LHCN-M2 (cell line): ENCODE data around the gene SLA2. TPM values are rescaled to one million over a fixed set of nuclear protein-coding genes. Genes with fewer than 3 reads are reported as not detected.
"Not testable (repeated sequence)": the region's sequence is repeated elsewhere in the genome, so short reads cannot be mapped to it uniquely, and the experiment has no call there.

ENCODE experiments used
- DNase-seq: peaks from one replicate; pipeline ENCODE4 v3.0.0-alpha.2; 2012; ENCODE audit warnings: low read depth
- total RNA-seq: library from RNA; depleted of rRNA; stranded (reverse); fragments of >200 nt; gene quantifications from 2 replicates; pipeline ENCODE4 v1.2.3, GENCODE V29; 2014

Gene SLA2
- total RNA-seq, 1 experiment from 2014 or later: not detected

- no peak for DNase-seq
These were observed 643 bp downstream of the SLA2 start for GRCh38 chr20:36645353-36645752.

GRCh38 chr20:36644706-36645095 lies 1.3 kb downstream of the SLA2 start:
- no peak for DNase-seq

GRCh38 chr20:36644032-36644705 lies 1.8 kb downstream of the SLA2 start:
- no peak for DNase-seq

DNA sequence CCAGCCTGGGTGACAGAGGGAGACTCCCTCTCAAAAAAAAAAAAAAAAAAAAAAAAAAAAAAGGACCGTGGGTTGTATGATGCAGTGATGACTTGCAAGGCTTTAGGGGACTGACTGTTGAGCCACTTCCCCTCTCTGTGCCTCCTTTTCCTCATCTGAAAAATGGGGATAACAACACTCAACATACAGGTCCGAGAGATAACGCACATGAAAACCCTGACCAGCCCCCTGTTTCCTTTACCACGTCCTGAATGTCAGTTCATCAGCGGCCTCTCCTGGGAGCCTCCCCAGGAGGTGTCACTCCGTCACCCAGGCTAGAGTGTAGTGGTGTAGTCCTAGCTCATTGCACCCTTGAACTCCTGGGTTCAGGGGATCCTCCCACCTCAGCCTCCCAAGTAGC lies 3.9 kb downstream of the SLA2 start:
- no peak for DNase-seq

DNA sequence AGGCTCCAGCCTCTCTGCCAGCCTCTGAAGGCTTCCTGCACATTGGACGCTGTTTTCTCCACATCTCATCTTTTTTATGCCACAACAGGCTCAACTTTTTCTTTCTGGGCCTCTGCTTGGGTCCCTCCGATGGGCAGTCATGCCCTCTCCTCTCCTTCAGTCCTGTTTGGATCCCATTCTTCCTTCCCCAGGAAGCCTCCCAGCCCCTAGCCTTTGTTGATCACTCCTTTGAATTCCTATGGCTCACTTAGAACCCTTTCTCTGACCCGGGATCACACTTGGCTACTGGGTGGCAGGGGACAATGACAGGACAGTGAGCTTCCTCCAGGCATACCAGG lies 4.5 kb downstream of the SLA2 start:
- DNase-seq: no peak

DNA sequence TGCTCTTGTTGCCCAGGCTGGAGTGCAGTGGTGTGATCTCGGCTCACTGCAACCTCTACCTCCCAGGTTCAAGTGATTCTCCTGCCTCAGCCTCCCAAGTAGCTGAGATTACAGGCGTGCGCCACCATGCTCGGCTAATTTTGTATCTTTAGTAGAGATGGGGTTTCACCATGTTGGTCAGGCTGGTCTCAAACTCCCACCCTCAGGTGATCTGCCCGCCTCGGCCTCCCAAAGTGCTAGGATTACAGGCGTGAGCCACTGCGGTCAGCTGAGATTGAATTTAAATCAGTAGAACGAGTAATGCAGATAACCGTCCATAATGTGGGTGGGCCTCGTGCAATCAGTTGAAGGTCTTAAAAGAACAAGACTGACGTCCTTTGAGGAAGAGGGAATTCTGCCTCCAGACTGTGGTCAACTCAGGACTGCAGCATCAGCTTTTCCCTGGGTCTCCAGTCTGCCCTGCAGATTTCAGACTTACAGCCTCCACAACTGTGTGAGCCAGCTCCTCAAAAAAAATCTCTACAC lies 7.1 kb downstream of the SLA2 start:
- not testable (repeated sequence) for DNase-seq

DNA sequence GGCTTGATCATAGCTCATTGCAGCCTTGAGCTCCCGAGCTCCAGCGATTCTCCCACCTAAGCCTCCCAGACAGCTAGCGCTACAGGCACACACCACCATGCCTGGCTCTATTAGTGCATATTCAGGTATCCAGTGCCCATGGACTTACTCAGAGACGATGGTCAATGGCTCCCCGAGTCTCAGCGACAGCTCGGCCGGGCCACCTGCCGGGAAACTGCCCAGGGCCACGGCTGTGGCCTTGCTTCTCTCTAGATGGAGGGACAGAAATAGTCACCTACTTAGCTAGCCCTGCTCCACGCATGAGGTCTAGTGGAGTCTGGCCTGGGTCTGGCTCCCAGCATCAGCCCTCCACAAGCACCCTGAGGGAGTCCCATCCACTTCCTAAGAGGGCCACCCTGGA lies 11.7 kb downstream of the SLA2 start:
- DNase-seq: no peak

DNA sequence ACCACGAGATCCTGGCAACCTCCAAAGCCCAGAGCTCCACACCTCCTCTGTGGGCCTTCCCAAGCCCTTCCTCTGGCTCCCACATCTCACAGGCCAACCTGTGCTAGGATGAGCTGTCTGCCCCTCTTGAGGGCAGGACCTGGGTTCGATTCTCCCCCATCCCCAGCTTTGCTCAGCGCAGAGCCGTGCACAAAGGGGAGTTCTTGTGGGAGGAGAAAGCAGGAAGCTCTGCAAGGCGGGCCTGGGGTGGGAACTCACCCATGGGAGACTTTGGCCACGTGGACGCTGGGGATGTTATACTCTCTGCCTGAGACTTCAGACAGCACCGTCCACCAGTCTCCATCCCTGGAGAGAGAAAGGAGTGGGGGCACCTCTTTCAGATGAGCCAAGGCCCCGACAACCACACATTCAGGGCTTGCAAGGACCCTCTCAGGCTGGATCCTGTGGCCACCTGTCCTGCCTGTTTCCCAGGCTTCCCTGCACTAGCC lies 12.7 kb downstream of the SLA2 start:
- no peak for DNase-seq

DNA sequence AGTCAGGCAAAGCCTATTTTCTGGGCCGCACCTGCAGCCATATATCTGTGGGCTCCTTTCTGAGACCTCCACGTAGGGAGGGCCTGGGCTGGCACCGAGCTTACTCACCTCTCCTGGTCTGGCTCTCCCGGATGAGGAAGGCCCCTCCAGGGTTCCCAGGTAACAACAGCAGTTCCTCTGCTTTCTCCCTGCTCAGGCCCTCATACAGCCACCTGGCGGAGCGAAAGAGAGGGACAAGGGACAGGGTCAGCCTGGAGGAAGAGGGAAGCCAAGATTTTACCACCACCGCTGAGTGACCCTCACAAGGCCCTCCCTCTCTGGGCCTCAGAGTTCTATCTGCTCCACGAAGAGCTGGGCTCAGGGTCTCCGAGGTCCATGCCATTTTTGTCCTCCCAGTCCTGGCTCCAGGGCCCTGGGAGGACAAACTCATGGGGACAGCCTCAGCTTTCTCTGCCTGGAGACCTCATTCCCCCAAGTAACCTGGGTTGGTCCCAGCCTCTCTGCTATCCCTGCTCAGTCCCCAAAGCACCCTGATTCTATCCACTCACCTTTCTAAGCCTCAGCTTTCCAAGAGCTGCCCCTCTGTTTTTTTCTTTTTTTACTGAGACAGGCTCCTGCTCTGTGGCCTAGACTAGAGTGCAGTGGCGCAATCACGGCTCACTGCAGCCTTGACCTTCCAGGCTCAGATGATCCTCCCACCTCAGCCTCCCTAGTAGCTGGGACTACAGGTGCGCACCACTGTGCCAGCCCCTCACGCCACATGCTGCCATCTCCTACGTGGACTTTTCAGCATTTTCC lies 13.3 kb downstream of the SLA2 start:
- DNase-seq: no peak

DNA sequence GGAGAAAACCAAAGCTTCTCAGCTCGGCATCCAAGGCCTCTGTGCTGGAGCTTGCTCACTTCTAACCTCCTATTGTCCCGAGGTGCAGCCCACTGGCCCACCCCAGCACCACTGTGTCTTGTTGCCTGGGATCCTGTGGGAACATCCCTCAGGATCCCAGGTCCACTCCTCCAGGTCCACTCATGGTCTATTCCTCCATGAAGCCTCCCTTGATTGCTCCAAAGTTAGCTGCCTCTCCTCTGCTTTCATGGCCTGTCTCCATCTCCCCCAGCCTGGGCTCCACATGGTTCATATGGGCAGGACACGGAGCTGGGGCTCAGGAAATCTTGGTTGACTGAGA lies 13.9 kb downstream of the SLA2 start:
- no peak for DNase-seq

DNA sequence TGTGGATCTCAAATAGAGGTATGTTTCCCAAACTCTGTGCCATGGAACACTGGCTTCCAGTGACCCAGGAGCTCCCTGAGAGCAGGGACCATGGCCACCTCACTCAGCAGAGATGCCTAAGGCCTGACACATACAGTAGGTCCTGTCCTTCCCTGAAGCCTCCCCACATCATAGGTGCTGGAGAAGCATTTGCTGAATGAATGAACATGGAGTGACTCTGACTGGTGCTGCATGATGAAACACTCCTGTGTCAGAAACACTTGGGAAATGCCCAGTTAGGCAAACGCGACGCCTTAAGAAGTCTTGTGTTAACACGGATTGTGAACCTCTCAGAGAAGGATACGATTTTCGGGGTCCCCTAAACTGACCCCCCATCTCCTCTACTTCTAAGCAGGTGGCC lies 14.3 kb downstream of the SLA2 start:
- no peak for DNase-seq

GRCh38 chr20:36629719-36630681 lies 16.0 kb downstream of the SLA2 start:
- no peak for DNase-seq

- no peak for DNase-seq
These were observed 17.9 kb downstream of the SLA2 start for GRCh38 chr20:36628076-36628475.

GRCh38 chr20:36624944-36625324 lies 21.1 kb downstream of the SLA2 start:
- no peak for DNase-seq

GRCh38 chr20:36624068-36624943 lies 21.7 kb downstream of the SLA2 start:
- no peak for DNase-seq

DNA sequence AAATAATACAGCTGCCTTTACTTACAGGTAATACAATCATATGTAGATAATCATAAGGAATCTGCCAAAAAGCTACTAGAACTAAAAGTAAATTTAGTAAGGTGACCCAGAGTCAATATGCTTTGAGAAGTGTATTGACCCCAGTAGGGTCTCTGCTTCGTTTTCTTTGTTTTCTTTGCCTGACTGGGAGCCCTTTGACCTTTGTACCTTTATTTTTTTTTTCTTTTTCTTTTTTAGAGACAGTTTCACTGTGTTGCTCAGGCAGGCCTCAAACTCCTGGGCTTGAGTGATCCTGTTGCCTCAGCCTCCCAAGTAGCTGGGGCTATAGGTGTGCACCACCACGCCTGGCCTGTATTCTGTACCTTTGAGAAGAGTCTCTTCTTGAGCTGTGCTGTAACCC lies 22.6 kb downstream of the SLA2 start:
- DNase-seq: no peak

GRCh38 chr20:36620917-36621316 lies 25.1 kb downstream of the SLA2 start:
- DNase-seq: no peak

DNA sequence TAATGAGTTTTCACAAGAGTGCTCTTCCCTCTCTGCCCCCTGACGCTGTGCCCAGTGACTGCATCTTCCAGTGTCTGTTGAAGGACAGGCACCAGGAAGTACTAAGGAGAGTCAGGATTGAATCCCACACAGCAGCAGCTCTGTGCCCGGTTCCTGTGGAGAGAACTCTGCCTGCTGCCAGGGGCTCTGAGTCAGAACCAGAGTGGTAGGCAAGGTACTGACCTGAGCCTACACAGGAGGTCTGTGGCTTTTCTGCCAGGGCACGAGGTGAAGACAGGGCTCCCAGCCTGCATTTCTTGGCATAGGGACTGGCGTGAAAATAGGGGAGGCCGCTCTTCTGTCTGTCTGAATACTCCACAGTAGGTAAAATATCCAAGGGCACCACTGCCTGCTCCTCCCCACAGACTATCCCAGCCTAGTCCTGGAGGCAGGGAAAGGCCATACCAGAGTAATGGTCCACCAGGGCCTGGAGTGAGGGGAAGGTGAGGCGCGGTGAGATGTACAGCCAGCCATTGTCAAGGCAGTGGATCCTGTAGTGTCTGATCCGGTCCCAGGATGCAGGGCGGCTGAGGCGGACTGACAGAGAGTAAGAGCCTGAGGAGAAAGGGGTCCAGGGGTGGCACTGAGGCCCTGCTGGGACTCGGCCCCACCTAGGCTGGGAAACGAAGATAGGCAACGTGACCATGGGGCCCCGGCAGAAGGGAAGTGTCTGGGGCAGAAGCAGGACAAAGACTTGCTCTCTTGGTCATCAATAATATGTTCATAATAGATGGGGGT lies 31.0 kb downstream of the SLA2 start:
- DNase-seq: no peak

- DNase-seq: no peak
These were observed 32.0 kb downstream of the SLA2 start for GRCh38 chr20:36613974-36614373.

GRCh38 chr20:36611625-36612024 lies 34.4 kb downstream of the SLA2 start:
- no peak for DNase-seq
